Caco-2 (cell line): ENCODE measurements around the gene ZRANB3. TPM values are rescaled to one million over a fixed set of nuclear protein-coding genes. Genes with fewer than 3 reads are reported as not detected.

ENCODE experiments used
- BruUV-seq: library from RNA; stranded (reverse); fragments of 400-500 nt; replicated peaks from 2 replicates; lab custom pipeline; 2021; lab: Mats Ljungman, UMichigan
- CTCF ChIA-PET: fragments of 300-600 bp; sonication (Branson Sonifier 250); formaldehyde crosslinking; loops from one replicate; lab custom pipeline; 2022; ENCODE audit warnings: antibody characterized with exemption; lab: Charles Lee
- POLR2A ChIA-PET: fragments of 300-600 bp; sonication (Branson Sonifier 250); formaldehyde crosslinking; loops from one replicate; lab custom pipeline; 2022; ENCODE audit warnings: antibody characterized with exemption; lab: Charles Lee
- DNase-seq, 2 experiments: peaks; one replicate each; pipeline versions ENCODE4 v3.0.0 to v3.0.0-alpha.2; 2020 to 2022
- H3K27me3 ChIP-seq: replicated peaks from 2 replicates; pipeline ENCODE4 v1.6.0; 2011; ENCODE audit warnings: low read length; ENCODE audit not compliant: control insufficient read depth, insufficient read depth
- H3K36me3 ChIP-seq: 2 replicates; pipeline ENCODE4 v1.5.1; 2011; ENCODE audit warnings: low read length; ENCODE audit not compliant: control insufficient read depth, insufficient read depth
- H3K4me1 ChIP-seq: fragments of 250-450 bp; sonication (Bioruptor Pico); 2 replicates; pipeline ENCODE4 v1.5.1; 2020; ENCODE audit warnings: mild to moderate bottlenecking
- H3K4me3 ChIP-seq: 2 replicates; pipeline ENCODE4 v1.5.1; 2011; ENCODE audit warnings: low read depth, mild to moderate bottlenecking, control low read depth, low read length
- H3K9me3 ChIP-seq: fragments of 250-450 bp; sonication (Bioruptor Pico); 2 replicates; pipeline ENCODE4 v1.5.1; 2020; ENCODE audit warnings: mild to moderate bottlenecking, moderate library complexity
- H3K27ac Mint-ChIP-seq: one replicate; pipeline ENCODE4 v1.8.0; 2022; ENCODE audit warnings: mixed read lengths; ENCODE audit not compliant: unreplicated experiment
- H3K27me3 Mint-ChIP-seq: one replicate; pipeline ENCODE4 v1.8.0; 2022; ENCODE audit warnings: mixed read lengths; ENCODE audit not compliant: insufficient read depth, unreplicated experiment
- H3K36me3 Mint-ChIP-seq: one replicate; pipeline ENCODE4 v1.8.0; 2022; ENCODE audit warnings: mild to moderate bottlenecking, mixed read lengths; ENCODE audit not compliant: insufficient read depth, unreplicated experiment
- H3K4me1 Mint-ChIP-seq: one replicate; pipeline ENCODE4 v1.8.0; 2022; ENCODE audit warnings: low read depth, mixed read lengths; ENCODE audit not compliant: unreplicated experiment
- H3K4me3 Mint-ChIP-seq: one replicate; pipeline ENCODE4 v1.8.0; 2022; ENCODE audit warnings: mild to moderate bottlenecking, moderate library complexity, mixed read lengths; ENCODE audit not compliant: unreplicated experiment
- H3K9me3 Mint-ChIP-seq: one replicate; pipeline ENCODE4 v1.8.0; 2022; ENCODE audit warnings: mixed read lengths; ENCODE audit not compliant: unreplicated experiment
- intact Hi-C: fragments of 100-400 bp; cut with micrococcal nuclease; formaldehyde crosslinking; loops from one replicate; pipeline ENCODE4 v1.10.0; 2022; ENCODE audit not compliant: unreplicated experiment
- total RNA-seq: library from RNA; stranded (reverse); gene quantifications from 2 replicates; pipeline ENCODE4 v1.2.3, GENCODE V29; 2022
- TF ChIP-seq, protein P1 (sequence below), 2 experiments: fragments of 200-600 bp in 1 of 2; IDR thresholded peaks; 1 replicate in 1 of 2; 2 replicates in 1 of 2; pipeline versions ENCODE4 v1.5.1 to v1.8.0; 2011 to 2022; ENCODE audit warnings: antibody characterized with exemption in 1 of 2, control low read depth in 1 of 2, inconsistent platforms in 1 of 2, low read depth in 1 of 2, low read length in 1 of 2, mild to moderate bottlenecking in 1 of 2, moderate library complexity in 1 of 2; ENCODE audit not compliant: insufficient read depth in 1 of 2, severe bottlenecking in 1 of 2, unreplicated experiment in 1 of 2

The ZRANB3 gene
- total RNA-seq, 1 experiment from 2014 or later: 17.0 TPM

DNA sequence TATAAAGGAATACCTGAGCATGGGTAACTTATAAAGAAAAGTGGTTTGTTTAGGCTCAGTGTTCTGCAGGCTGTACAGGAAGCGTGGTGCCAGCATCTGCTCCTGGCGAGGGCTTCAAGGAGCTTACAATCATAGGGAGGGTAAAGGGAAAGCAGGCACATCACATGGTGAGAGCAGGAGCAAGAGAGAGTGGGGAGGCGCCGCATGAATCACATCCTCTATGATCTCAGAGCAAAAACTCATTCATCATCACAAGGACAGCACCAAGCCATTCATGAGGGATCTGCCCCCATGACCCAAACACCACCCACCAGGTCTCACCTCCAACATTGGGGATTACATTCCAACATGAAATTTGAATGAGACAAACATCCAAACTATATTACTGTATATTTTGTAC is 32.8 kb upstream of the ZRANB3 start:
- no peaks in the 10 kb centered on the region for H3K27me3 Mint-ChIP-seq
- TF ChIP-seq, protein P1, sequence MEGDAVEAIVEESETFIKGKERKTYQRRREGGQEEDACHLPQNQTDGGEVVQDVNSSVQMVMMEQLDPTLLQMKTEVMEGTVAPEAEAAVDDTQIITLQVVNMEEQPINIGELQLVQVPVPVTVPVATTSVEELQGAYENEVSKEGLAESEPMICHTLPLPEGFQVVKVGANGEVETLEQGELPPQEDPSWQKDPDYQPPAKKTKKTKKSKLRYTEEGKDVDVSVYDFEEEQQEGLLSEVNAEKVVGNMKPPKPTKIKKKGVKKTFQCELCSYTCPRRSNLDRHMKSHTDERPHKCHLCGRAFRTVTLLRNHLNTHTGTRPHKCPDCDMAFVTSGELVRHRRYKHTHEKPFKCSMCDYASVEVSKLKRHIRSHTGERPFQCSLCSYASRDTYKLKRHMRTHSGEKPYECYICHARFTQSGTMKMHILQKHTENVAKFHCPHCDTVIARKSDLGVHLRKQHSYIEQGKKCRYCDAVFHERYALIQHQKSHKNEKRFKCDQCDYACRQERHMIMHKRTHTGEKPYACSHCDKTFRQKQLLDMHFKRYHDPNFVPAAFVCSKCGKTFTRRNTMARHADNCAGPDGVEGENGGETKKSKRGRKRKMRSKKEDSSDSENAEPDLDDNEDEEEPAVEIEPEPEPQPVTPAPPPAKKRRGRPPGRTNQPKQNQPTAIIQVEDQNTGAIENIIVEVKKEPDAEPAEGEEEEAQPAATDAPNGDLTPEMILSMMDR (IDR thresholded peaks at IDR 0.05; ENCODE audit: insufficient read depth in 1 of 2, low read depth in 1 of 2, low read length in 1 of 2, severe bottlenecking in 1 of 2, unreplicated experiment in 1 of 2): no peak
- BruUV-seq: no TSS peak

DNA sequence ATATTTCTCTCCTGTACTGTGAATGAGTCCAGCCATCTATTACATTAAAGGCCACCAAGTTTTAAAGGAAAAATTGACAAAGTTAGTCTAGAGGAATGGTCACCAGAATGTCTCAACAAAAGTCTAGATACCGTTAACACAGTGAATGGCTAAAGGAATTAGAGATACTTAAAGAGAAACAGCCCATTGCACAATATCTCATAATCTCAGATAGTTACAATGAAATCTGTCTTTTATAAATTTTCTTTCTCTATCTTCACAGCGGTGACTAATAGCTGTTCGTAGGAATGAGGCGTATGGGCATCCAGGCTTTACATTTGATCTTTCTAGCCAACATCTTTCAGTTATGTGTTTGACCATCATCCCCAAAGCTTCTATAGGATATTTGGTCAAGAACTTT is 30.9 kb upstream of the ZRANB3 start:
- no peaks in the 10 kb centered on the region for H3K9me3 ChIP-seq
- no peak overlapping the region for H3K4me3 ChIP-seq
- H3K4me1 ChIP-seq: peaks cover 27% of the 10 kb centered on the region
- DNase-seq: no peak
- H3K9me3 Mint-ChIP-seq: no peaks in the 10 kb centered on the region
- ChIA-PET POLR2A (interaction anchor here (0.6 kb wide), 1 partner anchor 68 kb away, joined by 3 read pairs; no protein-coding TSS in a partner anchor), CTCF (no interaction called here)
- no peaks in the 10 kb centered on the region for H3K4me1 Mint-ChIP-seq
- TF ChIP-seq, protein P1 (IDR thresholded peaks at IDR 0.05; ENCODE audit: insufficient read depth in 1 of 2, low read depth in 1 of 2, low read length in 1 of 2, severe bottlenecking in 1 of 2, unreplicated experiment in 1 of 2): no peak
- H3K36me3 Mint-ChIP-seq: no peaks in the 10 kb centered on the region
- H3K4me3 Mint-ChIP-seq: no peak overlapping the region
- H3K27ac Mint-ChIP-seq: no peak overlapping the region
- intact Hi-C loops: no loop called here
- BruUV-seq: no TSS peak
- H3K27me3 ChIP-seq: no peaks in the 10 kb centered on the region
- no peaks in the 10 kb centered on the region for H3K27me3 Mint-ChIP-seq
- no peaks in the 10 kb centered on the region for H3K36me3 ChIP-seq

More for the DNA sequence above, 32.8 kb upstream of the ZRANB3 start:
- H3K4me1 ChIP-seq: peaks cover 25% of the 10 kb centered on the region
- no peak overlapping the region for H3K4me3 ChIP-seq
- H3K9me3 ChIP-seq: no peaks in the 10 kb centered on the region
- Mint-ChIP-seq H3K27ac (no peak overlapping the region), H3K36me3 (no peaks in the 10 kb centered on the region), H3K4me3 (no peak overlapping the region), H3K4me1 (no peaks in the 10 kb centered on the region), H3K9me3 (no peaks in the 10 kb centered on the region)
- ChIA-PET POLR2A (no interaction called here), CTCF (no interaction called here)
- intact Hi-C loops: no loop called here
- no peak for DNase-seq
- no peaks in the 10 kb centered on the region for H3K27me3 ChIP-seq
- no peaks in the 10 kb centered on the region for H3K36me3 ChIP-seq

DNA sequence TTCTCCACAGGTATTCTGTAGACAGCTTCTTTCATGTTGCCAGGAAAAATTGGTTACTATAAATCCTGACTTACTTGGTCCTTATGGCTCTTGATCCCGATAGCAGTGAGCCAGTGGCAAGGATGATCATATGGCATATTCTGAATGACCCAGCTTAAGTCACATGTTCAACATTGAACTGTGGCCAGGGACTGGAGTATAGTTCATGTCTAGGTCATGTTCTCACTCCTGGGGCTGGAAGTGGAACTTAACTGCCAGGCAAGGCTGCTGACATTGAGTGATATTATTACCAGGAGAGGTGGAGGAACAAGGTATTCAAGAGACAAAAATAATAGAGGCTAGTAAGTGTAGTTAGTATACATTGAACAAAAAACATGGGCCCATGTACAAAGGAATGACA is 26.5 kb upstream of the ZRANB3 start:
- Mint-ChIP-seq H3K9me3 (peaks cover 10% of the 10 kb centered on the region), H3K27me3 (no peaks in the 10 kb centered on the region), H3K27ac (no peak overlapping the region), H3K4me3 (no peak overlapping the region), H3K4me1 (no peaks in the 10 kb centered on the region), H3K36me3 (peaks cover 6% of the 10 kb centered on the region)
- Histone ChIP-seq H3K27me3 (no peaks in the 10 kb centered on the region), H3K9me3 (no peaks in the 10 kb centered on the region), H3K4me3 (no peak overlapping the region), H3K4me1 (peaks cover 19% of the 10 kb centered on the region), H3K36me3 (no peaks in the 10 kb centered on the region)
- no peak for DNase-seq
- TF ChIP-seq, protein P1 (IDR thresholded peaks at IDR 0.05; ENCODE audit: insufficient read depth in 1 of 2, low read depth in 1 of 2, low read length in 1 of 2, severe bottlenecking in 1 of 2, unreplicated experiment in 1 of 2): no peak
- BruUV-seq: no TSS peak
- ChIA-PET CTCF (no interaction called here), POLR2A (no interaction called here)
- intact Hi-C loops: no loop called here
